IMR-90 (cell line): ENCODE data around the gene PHB1.
A peak's percentile ranks its signal among the peaks of the same experiment; 100 is the strongest.

Source experiments
- BHLHE40 ChIP-seq: fragments of 150-350 bp; IDR thresholded peaks from 2 replicates; pipeline ENCODE4 v1.6.1; 2016; ENCODE audit warnings: mild to moderate bottlenecking, low read depth, low read length
- CEBPB ChIP-seq: IDR thresholded peaks from 2 replicates; pipeline ENCODE4 v1.6.1; 2012; ENCODE audit warnings: low read depth, low read length, improper control_type of control experiment
- CTCF ChIP-seq: conservative IDR thresholded peaks from 2 replicates; pipeline ENCODE4 v1.5.1; 2012; ENCODE audit warnings: mild to moderate bottlenecking, low read depth, low read length, improper control_type of control experiment
- ELK1 ChIP-seq: fragments of 150-350 bp; IDR thresholded peaks from 2 replicates; pipeline ENCODE4 v1.6.1; 2016; ENCODE audit warnings: low read depth, mild to moderate bottlenecking, low read length, moderate library complexity, borderline replicate concordance
- FOS ChIP-seq: fragments of 150-350 bp; IDR thresholded peaks from 2 replicates; pipeline ENCODE4 v1.6.1; 2016; ENCODE audit warnings: low read depth, low read length
- MAZ ChIP-seq: IDR thresholded peaks from 2 replicates; pipeline ENCODE4 v1.6.1; 2012; ENCODE audit warnings: low read depth, mild to moderate bottlenecking, low read length, improper control_type of control experiment, moderate library complexity, borderline replicate concordance
- MXI1 ChIP-seq: IDR thresholded peaks from 2 replicates; pipeline ENCODE4 v1.6.1; 2012; ENCODE audit warnings: low read depth, mild to moderate bottlenecking, low read length, moderate library complexity, borderline replicate concordance
- NFE2L2 ChIP-seq: fragments of 150-350 bp; IDR thresholded peaks from 2 replicates; pipeline ENCODE4 v1.6.1; 2016; ENCODE audit warnings: low read depth, mild to moderate bottlenecking, low read length
- POLR2A ChIP-seq: IDR thresholded peaks from 2 replicates; pipeline ENCODE4 v1.6.1; 2012; ENCODE audit warnings: mild to moderate bottlenecking, low read depth, low read length
- RAD21 ChIP-seq: IDR thresholded peaks from 2 replicates; pipeline ENCODE4 v1.6.1; 2012; ENCODE audit warnings: low read length, improper control_type of control experiment
- RCOR1 ChIP-seq: IDR thresholded peaks from 2 replicates; pipeline ENCODE4 v1.6.1; 2012; ENCODE audit warnings: mild to moderate bottlenecking, low read length, improper control_type of control experiment; ENCODE audit not compliant: insufficient replicate concordance
- SMC3 ChIP-seq: fragments of 150-350 bp; IDR thresholded peaks from 2 replicates; pipeline ENCODE4 v1.6.1; 2016; ENCODE audit warnings: low read depth, mild to moderate bottlenecking, antibody characterized with exemption, low read length, moderate library complexity
- USF2 ChIP-seq: fragments of 150-350 bp; IDR thresholded peaks from 2 replicates; pipeline ENCODE4 v1.6.1; 2017; ENCODE audit warnings: mild to moderate bottlenecking, antibody characterized with exemption, low read length, low read depth

GRCh38 chr17:49361902-49362722 is 52.6 kb downstream of the PHB1 start, which contains the start of gene ZNF652:
- TF ChIP-seq POLR2A (no peak), CEBPB (no peak), CTCF (no peak), USF2 (no peak), FOS (no peak; the same call in 1 of the 2 replicates), RCOR1 (no peak), MXI1 (no peak), BHLHE40 (no peak), MAZ (peak; percentile 92; the same call in 1 of the 2 replicates), SMC3 (no peak), NFE2L2 (no peak), RAD21 (no peak), ELK1 (no peak)
